WTC11 (cell line): ENCODE results near the gene RABGAP1.

Source experiments
- ATF1 ChIP-seq: sonication (generic); formaldehyde crosslinking; IDR thresholded peaks from 2 replicates; pipeline ENCODE4 v1.8.1; 2023; ENCODE audit warnings: mild to moderate bottlenecking, moderate library complexity, missing genetic modification reagents
- CREB1 ChIP-seq: sonication (generic); formaldehyde crosslinking; IDR thresholded peaks from 2 replicates; pipeline ENCODE4 v1.8.0; 2023; ENCODE audit warnings: mild to moderate bottlenecking, missing genetic modification reagents
- CREM ChIP-seq: sonication (generic); formaldehyde crosslinking; IDR thresholded peaks from 2 replicates; pipeline ENCODE4 v1.8.1; 2022; ENCODE audit warnings: mild to moderate bottlenecking, missing genetic modification reagents, moderate library complexity
- MYBL2 ChIP-seq: sonication (generic); formaldehyde crosslinking; IDR thresholded peaks from 2 replicates; pipeline ENCODE4 v1.8.1; 2023; ENCODE audit warnings: mild to moderate bottlenecking, moderate library complexity, missing genetic modification reagents
- NR1H2 ChIP-seq: sonication (generic); formaldehyde crosslinking; IDR thresholded peaks from 2 replicates; pipeline ENCODE4 v1.9.0; 2021; ENCODE audit warnings: mild to moderate bottlenecking, moderate library complexity, missing genetic modification reagents
- NR3C1 ChIP-seq: sonication (generic); formaldehyde crosslinking; conservative IDR thresholded peaks from 2 replicates; pipeline ENCODE4 v1.8.1; 2023; ENCODE audit warnings: low read depth, mild to moderate bottlenecking, missing genetic modification reagents
- SP1 ChIP-seq: sonication (generic); formaldehyde crosslinking; conservative IDR thresholded peaks from 2 replicates; pipeline ENCODE4 v1.8.1; 2022; ENCODE audit warnings: missing genetic modification reagents
- TF ChIP-seq, protein P1 (sequence below): fragments of 200-600 bp; IDR thresholded peaks from 2 replicates; pipeline ENCODE4 v1.8.0; 2022; ENCODE audit warnings: antibody characterized with exemption
- TF ChIP-seq, protein P2 (sequence below): sonication (generic); formaldehyde crosslinking; IDR thresholded peaks from 2 replicates; pipeline ENCODE4 v1.8.0; 2023; ENCODE audit warnings: missing genetic modification reagents
- TF ChIP-seq, protein P3 (sequence below): sonication (generic); formaldehyde crosslinking; IDR thresholded peaks from 2 replicates; pipeline ENCODE4 v1.8.1; 2023; ENCODE audit warnings: mild to moderate bottlenecking, missing genetic modification reagents, moderate library complexity

DNA sequence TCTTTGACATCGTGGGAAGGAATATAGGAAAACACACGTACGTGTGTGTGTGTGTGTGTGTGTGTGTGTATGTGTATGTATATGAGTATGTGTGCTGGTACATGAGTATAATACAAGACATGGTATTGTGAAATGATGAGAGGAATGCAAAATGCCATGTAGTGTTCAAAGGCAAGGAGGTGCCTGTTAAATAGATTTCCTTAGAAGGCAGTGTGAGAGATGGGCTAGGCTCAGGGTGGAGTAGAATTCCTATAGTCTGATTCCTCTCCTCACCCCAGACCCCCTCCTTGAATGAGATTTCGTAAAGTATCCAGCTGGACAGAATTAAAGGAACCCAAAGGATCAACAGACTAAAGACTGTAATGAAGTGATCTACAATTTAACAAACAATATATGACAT lies 103.8 kb downstream of the RABGAP1 start:
- TF ChIP-seq SP1 (CRISPR knock-in tag) (no peak), ATF1 (no peak), NR1H2 (CRISPR knock-in tag) (no peak), CREB1 (no peak), CREM (no peak), NR3C1 (CRISPR knock-in tag) (no peak), MYBL2 (CRISPR knock-in tag) (no peak)
- TF ChIP-seq, protein P1, sequence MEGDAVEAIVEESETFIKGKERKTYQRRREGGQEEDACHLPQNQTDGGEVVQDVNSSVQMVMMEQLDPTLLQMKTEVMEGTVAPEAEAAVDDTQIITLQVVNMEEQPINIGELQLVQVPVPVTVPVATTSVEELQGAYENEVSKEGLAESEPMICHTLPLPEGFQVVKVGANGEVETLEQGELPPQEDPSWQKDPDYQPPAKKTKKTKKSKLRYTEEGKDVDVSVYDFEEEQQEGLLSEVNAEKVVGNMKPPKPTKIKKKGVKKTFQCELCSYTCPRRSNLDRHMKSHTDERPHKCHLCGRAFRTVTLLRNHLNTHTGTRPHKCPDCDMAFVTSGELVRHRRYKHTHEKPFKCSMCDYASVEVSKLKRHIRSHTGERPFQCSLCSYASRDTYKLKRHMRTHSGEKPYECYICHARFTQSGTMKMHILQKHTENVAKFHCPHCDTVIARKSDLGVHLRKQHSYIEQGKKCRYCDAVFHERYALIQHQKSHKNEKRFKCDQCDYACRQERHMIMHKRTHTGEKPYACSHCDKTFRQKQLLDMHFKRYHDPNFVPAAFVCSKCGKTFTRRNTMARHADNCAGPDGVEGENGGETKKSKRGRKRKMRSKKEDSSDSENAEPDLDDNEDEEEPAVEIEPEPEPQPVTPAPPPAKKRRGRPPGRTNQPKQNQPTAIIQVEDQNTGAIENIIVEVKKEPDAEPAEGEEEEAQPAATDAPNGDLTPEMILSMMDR: no peak
- TF ChIP-seq, protein P2, sequence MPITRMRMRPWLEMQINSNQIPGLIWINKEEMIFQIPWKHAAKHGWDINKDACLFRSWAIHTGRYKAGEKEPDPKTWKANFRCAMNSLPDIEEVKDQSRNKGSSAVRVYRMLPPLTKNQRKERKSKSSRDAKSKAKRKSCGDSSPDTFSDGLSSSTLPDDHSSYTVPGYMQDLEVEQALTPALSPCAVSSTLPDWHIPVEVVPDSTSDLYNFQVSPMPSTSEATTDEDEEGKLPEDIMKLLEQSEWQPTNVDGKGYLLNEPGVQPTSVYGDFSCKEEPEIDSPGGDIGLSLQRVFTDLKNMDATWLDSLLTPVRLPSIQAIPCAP (CRISPR knock-in tag): no peak
- TF ChIP-seq, protein P3, sequence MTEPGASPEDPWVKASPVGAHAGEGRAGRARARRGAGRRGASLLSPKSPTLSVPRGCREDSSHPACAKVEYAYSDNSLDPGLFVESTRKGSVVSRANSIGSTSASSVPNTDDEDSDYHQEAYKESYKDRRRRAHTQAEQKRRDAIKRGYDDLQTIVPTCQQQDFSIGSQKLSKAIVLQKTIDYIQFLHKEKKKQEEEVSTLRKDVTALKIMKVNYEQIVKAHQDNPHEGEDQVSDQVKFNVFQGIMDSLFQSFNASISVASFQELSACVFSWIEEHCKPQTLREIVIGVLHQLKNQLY: no peak
